Fibroblast of mammary gland (primary cell): Measurements from ENCODE around the gene TMTC2.

Experiments used
- DNase-seq: peaks from one replicate; pipeline ENCODE4 v3.0.0-alpha.2; 2010; ENCODE audit warnings: low read depth
- H3K4me3 ChIP-seq: 2 replicates; pipeline ENCODE4 v1.5.1; 2011; ENCODE audit warnings: low read depth, mild to moderate bottlenecking, low read length, moderate library complexity; ENCODE audit not compliant: control insufficient read depth
- CTCF ChIP-seq: conservative IDR thresholded peaks from 2 replicates; pipeline ENCODE4 v1.5.1; 2011; ENCODE audit warnings: low read depth, low read length, inconsistent platforms; ENCODE audit not compliant: control insufficient read depth, insufficient read depth

Gene TMTC2

GRCh38 chr12:83121897-83122622, 435.4 kb downstream of the TMTC2 start:
- DNase-seq: no peak
- no peak for TF ChIP-seq CTCF
- peak overlapping the region; percentile 31 for H3K4me3 ChIP-seq

- TF ChIP-seq CTCF: no peak
- peak; percentile 20 for DNase-seq
- H3K4me3 ChIP-seq: peak overlapping the region; percentile 31
Observed at GRCh38 chr12:83122623-83122934, 435.9 kb downstream of the TMTC2 start.

- TF ChIP-seq CTCF: no peak
- H3K4me3 ChIP-seq: no peak overlapping the region
- peak; percentile 37 for DNase-seq
Observed at GRCh38 chr12:83123039-83123438, 436.3 kb downstream of the TMTC2 start.

- no peak for TF ChIP-seq CTCF
- DNase-seq: peak; percentile 10
Observed at GRCh38 chr12:83128540-83128939, 441.8 kb downstream of the TMTC2 start.

GRCh38 chr12:83130178-83130577, 443.5 kb downstream of the TMTC2 start:
- no peak overlapping the region for H3K4me3 ChIP-seq
- no peak for TF ChIP-seq CTCF
- DNase-seq: no peak

More at GRCh38 chr12:83128540-83128939, 441.8 kb downstream of the TMTC2 start:
- H3K4me3 ChIP-seq: no peak overlapping the region

- H3K4me3 ChIP-seq: no peak overlapping the region
- TF ChIP-seq CTCF: no peak
- DNase-seq: no peak
Observed at GRCh38 chr12:83132360-83132759, 445.7 kb downstream of the TMTC2 start.

GRCh38 chr12:83136411-83136810, 449.7 kb downstream of the TMTC2 start:
- no peak for DNase-seq
- TF ChIP-seq CTCF: no peak

More at GRCh38 chr12:83136411-83136810, 449.7 kb downstream of the TMTC2 start:
- no peak overlapping the region for H3K4me3 ChIP-seq
